ENCODE measurements around the gene SLC2A13. TPM values are rescaled to one million over a fixed set of nuclear protein-coding genes. Genes with fewer than 3 reads are reported as not detected.

The SLC2A13 gene
- 1 to 10 TPM; 2.4 to 3.6 (median 3.2) TPM for total RNA-seq

DNA sequence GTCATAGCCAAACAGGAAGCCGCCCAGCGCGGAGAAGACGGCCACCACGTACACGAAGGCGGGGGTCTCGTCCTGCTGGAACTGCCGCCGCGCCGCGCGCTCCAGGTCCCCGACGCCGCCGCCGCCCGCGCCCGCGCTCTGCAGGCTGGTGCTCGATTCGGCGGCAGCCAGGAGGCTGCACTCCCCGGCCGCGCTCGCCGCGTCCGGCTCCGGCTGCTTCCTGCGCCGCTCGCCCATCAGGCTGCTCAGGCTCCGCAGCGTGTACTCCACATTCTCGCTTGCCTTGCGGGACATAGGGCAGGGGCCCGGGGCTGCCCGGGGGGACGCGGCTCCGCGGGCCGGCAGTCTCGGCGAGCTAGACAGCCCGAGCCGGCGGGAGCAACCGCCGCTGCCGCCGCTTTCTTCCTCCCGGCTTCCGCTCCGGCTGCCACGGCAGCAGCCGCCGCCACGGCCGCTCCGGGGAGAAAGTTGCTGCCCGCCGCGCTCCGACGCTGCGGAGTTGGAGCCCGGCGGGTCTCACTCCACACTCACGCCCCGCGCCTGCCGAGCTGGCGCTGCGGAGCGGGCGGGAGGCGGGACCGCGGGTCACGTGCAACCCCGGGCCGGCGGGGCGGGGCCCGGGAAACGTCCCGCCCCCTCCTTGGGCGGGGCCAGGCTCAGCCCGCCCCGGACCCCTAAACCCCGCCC is at the start of gene SLC2A13:
SLC2A13 (minus strand) TSS at position 567 of the 687 bp plus-strand sequence; CDS start at position 294, 273 bp downstream.
- peak; percentile 86 to 90 for ATAC-seq
- no peaks in the 10 kb centered on the region for H3K9me3 Mint-ChIP-seq
- H3K4me3 Mint-ChIP-seq = peak within 1 kb of the TSS; percentile 82
- H3K27me3 Mint-ChIP-seq (ENCODE audit: low read depth) = no peaks in the 10 kb centered on the region
- no peaks in the 10 kb centered on the region for H3K36me3 Mint-ChIP-seq (ENCODE audit: insufficient read depth)
- peak; percentile 69 for DNase-seq
- H3K4me1 Mint-ChIP-seq (ENCODE audit: low read depth) = peaks cover 41% of the 10 kb centered on the region

DNA sequence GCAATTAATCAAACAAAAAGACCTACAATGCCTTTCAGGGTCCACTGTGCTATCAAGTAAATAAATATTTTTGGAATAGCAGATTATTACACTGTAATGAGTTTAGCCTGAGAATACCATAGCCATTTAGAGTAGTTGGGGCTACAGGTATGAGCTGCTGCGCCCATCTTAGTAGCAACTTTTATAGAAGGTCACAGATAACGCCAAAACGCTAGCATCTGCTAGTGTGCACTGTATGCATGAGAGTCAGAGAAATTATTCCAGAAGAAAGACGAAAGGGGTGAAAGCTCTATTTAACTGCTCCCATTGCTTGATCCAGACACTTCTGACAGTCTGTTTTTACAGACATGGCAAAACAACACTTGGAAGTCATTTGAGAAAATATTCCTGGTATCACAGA is 48.5 kb upstream of the SLC2A13 start:
- ATAC-seq = no peak
- H3K36me3 Mint-ChIP-seq (ENCODE audit: insufficient read depth) = no peaks in the 10 kb centered on the region
- H3K9me3 Mint-ChIP-seq = no peaks in the 10 kb centered on the region
- H3K27me3 Mint-ChIP-seq (ENCODE audit: low read depth) = peaks cover 7% of the 10 kb centered on the region
- no peak for DNase-seq
- H3K4me1 Mint-ChIP-seq (ENCODE audit: low read depth) = peaks cover 1% of the 10 kb centered on the region
- no peak overlapping the region for H3K4me3 Mint-ChIP-seq

DNA sequence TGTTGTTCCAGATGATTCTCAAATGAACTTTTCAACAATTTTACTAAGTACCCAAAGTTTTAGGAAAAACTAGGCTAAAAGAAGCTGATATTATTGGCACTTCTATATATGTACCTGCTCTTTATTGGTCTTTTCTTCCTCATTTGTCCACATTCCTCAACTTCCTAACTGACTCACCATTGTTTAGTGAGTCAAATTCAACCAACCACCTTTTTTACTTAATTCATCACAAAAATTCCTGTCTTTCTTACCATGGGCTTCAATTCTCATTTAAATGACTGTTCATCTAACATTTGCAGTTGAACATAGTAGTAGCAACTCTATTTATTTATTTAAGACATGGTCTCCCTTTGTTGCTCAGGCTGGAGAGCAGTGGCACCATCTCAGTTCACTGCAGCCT is 47.6 kb upstream of the SLC2A13 start:
- ATAC-seq (no peak), DNase-seq (no peak)
- Mint-ChIP-seq H3K36me3 (ENCODE audit: insufficient read depth) (no peaks in the 10 kb centered on the region), H3K4me3 (no peak overlapping the region), H3K27me3 (ENCODE audit: low read depth) (peaks cover 7% of the 10 kb centered on the region), H3K9me3 (no peaks in the 10 kb centered on the region), H3K4me1 (ENCODE audit: low read depth) (peaks cover 1% of the 10 kb centered on the region)

DNA sequence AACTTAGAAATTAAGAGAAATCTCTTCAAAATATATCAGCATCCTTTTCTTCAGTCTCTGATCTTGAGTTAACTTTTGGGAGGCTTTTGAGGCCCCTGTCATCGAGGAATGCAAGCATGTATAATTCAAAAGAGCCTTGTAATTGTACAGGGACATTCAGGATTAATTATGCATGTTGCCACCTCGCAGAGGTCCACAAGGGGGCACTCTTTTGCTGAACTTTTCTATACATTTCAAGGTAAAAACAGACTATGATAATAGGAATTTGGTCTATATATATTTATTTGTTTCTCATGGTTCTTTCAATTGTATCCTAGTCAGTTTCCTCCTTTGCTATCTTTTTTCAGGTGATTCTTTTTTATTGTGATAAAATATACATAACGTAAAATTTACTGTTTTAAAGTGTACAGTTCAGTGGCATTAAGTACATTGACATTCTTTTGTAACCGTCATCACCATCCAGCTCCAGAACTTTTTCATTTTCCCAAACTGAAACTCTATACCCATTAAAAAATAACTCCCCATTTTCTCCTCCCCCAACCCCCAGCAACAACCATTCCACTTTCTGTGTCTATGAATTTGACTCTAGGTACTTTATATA is 47.0 kb upstream of the SLC2A13 start:
- peak in 1 of 2 donors; percentile 57 for ATAC-seq
- Mint-ChIP-seq H3K9me3 (no peaks in the 10 kb centered on the region), H3K4me1 (ENCODE audit: low read depth) (peaks cover 1% of the 10 kb centered on the region), H3K36me3 (ENCODE audit: insufficient read depth) (no peaks in the 10 kb centered on the region), H3K27me3 (ENCODE audit: low read depth) (peaks cover 6% of the 10 kb centered on the region), H3K4me3 (no peak overlapping the region)
- DNase-seq = peak; percentile 22

DNA sequence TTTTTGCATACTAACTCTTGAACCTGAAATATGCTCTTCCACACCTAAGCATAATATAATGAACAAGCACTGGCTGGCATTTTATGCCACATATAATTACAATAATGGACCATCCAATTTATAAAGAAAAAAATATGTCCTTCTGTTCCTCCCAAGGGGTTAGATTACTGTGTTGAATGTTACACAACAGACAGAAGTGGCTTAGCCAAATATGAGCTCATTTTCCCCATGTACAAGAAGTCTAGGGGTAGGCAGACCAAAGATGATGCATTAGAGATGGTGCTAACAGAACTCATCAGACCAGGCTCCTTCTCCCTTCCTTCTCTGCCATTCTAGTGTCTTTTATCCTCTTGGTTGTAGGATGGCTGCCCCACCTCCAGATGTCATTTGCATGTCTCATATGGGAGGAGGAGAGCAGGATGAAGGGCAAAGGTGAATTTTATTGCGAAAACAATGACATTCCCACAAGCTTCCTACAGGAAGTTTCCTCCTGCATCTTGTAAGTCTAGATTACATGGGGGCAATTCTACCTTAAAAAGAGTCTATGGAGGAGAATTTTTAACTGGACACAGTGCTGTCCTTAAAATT is 43.9 kb upstream of the SLC2A13 start:
- H3K27me3 Mint-ChIP-seq (ENCODE audit: low read depth) = peaks cover 5% of the 10 kb centered on the region

DNA sequence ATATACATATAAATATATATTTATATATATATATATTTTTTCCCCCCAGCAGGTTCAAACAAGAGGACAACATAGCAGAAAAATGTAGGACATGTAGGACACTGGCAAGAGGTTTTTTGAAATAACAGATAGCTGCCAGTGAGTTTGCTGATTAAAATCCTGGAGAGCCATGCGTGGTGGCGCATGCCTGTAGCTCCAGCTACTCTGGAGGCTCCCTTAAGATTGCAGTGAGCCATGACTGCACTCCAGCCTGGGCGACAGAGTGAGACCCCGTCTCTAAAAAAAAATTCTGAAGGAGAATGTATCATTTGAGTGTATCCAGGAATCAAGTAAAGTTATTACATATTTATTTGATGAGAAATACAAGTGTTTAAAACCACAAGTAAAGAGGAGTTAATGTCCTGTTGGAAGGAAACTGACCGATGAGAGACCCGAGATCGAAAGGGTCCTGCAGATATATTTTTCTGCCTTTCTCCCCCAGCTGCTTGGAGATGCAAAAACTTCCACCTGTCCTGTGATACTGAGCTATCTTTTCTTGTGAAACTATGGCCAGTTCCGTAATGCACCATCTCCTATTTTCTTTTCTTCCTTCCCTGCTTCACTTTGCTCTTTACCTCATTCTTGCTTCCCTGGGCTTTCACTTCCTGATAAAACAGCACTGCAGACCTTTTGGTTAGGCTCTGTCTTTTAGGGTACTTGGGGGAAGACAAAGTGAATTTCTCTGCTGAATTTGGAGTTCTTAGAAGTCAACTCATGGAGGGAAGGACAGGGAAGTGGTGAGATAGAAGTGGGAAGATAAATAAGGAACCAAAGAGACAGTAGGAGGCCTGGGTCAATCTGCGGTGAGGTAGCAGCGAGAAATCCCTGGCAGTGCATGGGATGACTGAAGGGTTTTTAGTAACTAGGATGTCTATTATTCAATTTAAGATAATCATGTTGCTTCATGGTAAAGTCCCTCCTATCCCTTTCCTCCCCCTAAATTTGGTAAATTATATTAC is 41.2 kb upstream of the SLC2A13 start:
- Mint-ChIP-seq H3K36me3 (ENCODE audit: insufficient read depth) (no peaks in the 10 kb centered on the region), H3K27me3 (ENCODE audit: low read depth) (peaks cover 3% of the 10 kb centered on the region), H3K4me1 (ENCODE audit: low read depth) (no peaks in the 10 kb centered on the region), H3K9me3 (no peaks in the 10 kb centered on the region), H3K4me3 (no peak overlapping the region)
- DNase-seq (no peak), ATAC-seq (peak in 1 of 2 donors; percentile 21)

More for the DNA sequence above, 43.9 kb upstream of the SLC2A13 start:
- Mint-ChIP-seq H3K36me3 (ENCODE audit: insufficient read depth) (no peaks in the 10 kb centered on the region), H3K4me1 (ENCODE audit: low read depth) (peaks cover 1% of the 10 kb centered on the region), H3K4me3 (no peak overlapping the region), H3K9me3 (no peaks in the 10 kb centered on the region)
- DNase-seq (no peak), ATAC-seq (no peak)

DNA sequence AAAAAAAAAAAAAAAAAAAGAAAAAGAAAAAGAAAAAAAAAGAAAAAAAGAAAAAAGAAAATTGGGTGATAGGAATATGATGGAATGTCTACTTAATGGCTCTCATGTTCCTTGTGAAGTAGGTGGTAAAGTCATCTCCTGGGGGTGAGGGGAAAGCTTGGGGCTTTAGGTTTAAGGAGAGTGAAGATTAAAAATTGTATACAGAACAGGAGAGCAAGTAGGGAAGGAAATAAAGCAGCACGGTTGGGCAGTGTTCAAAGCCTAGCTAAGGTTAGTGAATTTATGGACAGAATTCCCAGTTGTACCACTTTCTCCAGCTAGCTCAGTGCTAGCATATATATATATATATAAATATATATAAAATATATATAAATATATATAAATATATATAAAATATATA is 40.0 kb upstream of the SLC2A13 start:
- peaks cover 7% of the 10 kb centered on the region for H3K27me3 Mint-ChIP-seq (ENCODE audit: low read depth)
- H3K4me3 Mint-ChIP-seq = no peak overlapping the region
- DNase-seq (no peak), ATAC-seq (no peak)
- no peaks in the 10 kb centered on the region for H3K9me3 Mint-ChIP-seq
- no peaks in the 10 kb centered on the region for H3K36me3 Mint-ChIP-seq (ENCODE audit: insufficient read depth)
- no peaks in the 10 kb centered on the region for H3K4me1 Mint-ChIP-seq (ENCODE audit: low read depth)

DNA sequence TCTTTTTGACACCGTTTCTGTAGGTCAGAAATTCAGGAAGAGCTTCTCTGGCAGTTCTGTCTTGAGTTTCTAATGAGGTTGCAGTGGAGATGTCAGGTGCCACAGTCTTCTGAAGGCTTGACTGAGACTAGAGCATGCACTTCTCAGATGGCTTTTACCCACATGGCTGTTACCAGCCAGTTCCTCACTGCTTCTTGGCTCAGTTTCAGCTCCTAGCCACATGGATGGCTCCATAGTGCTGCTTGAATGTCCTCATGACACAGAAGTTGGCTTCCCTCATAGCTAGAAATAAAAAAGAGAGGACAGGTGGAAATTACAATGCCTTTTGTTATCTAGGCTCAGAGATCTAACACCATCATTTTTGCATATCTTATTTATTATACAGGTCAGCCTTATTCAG is 38.1 kb upstream of the SLC2A13 start:
- ATAC-seq = no peak

DNA sequence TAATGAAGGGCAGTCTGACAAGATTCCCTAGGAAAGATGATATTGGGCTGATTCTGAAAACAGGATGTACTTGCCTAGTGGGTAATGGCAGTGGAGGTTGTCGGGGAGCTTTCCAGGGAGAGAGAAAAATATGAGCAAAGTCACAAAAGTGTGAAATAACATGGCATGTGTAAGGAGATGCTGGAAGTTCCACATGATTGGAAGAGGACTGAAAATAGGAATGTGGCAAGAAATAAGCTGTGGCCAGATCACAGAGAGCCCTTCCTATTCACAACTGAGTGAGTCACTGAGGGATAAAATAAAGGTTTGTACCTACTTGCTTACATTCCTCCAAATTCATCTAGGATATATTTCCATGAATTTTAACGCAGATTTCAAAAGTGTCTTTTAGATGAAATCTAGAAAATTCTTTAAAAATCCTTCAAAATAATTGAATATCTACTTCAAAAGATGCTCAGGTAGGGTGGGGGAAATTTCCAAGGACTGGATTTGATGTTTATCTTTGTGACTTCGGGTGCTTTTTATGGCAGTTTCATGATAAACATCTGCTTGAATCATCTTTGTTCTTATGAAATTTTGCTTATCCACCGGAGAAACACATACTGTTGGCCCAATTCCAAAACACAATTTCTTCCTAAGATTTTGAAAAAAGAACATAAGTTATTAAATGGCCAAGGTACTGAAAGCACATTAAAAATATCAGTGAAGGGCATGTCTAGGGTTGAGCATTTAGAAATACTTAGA is 36.3 kb upstream of the SLC2A13 start:
- H3K9me3 Mint-ChIP-seq = no peaks in the 10 kb centered on the region
- H3K4me1 Mint-ChIP-seq (ENCODE audit: low read depth) = peaks cover 9% of the 10 kb centered on the region
- no peaks in the 10 kb centered on the region for H3K36me3 Mint-ChIP-seq (ENCODE audit: insufficient read depth)
- no peak overlapping the region for H3K4me3 Mint-ChIP-seq
- no peak for ATAC-seq
- peaks cover 4% of the 10 kb centered on the region for H3K27me3 Mint-ChIP-seq (ENCODE audit: low read depth)
- DNase-seq = no peak

More for the DNA sequence above, 38.1 kb upstream of the SLC2A13 start:
- no peaks in the 10 kb centered on the region for H3K9me3 Mint-ChIP-seq
- no peaks in the 10 kb centered on the region for H3K4me1 Mint-ChIP-seq (ENCODE audit: low read depth)
- H3K4me3 Mint-ChIP-seq = no peak overlapping the region
- no peaks in the 10 kb centered on the region for H3K36me3 Mint-ChIP-seq (ENCODE audit: insufficient read depth)
- H3K27me3 Mint-ChIP-seq (ENCODE audit: low read depth) = peaks cover 4% of the 10 kb centered on the region
- no peak for DNase-seq

DNA sequence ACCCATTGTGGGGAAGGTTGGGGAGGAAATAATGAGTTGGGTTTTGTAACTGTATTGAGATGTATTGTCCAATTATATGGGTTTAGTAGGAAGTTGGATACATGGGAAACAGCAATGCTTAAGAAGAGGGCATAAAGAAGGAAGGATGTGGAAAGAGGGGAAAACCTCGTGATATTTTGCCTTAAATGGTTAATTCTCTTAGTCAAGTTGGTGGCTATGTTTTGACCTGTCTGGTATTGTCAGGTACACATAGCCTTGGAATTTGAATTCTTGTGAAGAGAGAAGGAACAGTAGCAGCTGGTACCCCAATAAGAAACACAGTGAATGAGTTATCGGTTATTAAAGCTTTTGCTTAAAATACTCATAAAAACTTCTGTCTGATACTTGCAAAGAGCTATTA is 32.6 kb upstream of the SLC2A13 start:
- Mint-ChIP-seq H3K9me3 (no peaks in the 10 kb centered on the region), H3K4me3 (no peak overlapping the region), H3K4me1 (ENCODE audit: low read depth) (peaks cover 12% of the 10 kb centered on the region), H3K27me3 (ENCODE audit: low read depth) (peaks cover 4% of the 10 kb centered on the region), H3K36me3 (ENCODE audit: insufficient read depth) (no peaks in the 10 kb centered on the region)
- DNase-seq (no peak), ATAC-seq (no peak)

DNA sequence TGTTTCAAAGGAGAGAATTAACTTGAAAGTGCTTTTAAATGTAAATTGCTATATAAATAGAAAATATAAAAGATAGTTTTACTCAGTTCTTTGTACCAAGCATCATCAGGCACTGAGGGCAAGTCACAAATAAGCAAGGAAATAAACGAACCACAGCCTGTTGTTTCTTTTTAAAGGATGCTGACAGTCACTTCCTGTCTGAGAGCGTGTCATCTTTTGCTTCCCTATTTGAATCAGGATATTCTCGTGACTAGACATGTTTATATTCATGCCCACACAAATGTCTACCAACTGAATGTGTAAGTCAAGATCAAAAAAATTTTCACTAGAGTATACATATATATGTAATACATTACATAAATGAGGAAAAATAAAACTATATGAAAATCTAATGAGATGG is 31.4 kb upstream of the SLC2A13 start:
- Mint-ChIP-seq H3K27me3 (ENCODE audit: low read depth) (peaks cover 4% of the 10 kb centered on the region), H3K9me3 (no peaks in the 10 kb centered on the region), H3K4me1 (ENCODE audit: low read depth) (peaks cover 12% of the 10 kb centered on the region), H3K4me3 (no peak overlapping the region), H3K36me3 (ENCODE audit: insufficient read depth) (no peaks in the 10 kb centered on the region)
- no peak for DNase-seq
- peak; percentile 79 to 89 for ATAC-seq

DNA sequence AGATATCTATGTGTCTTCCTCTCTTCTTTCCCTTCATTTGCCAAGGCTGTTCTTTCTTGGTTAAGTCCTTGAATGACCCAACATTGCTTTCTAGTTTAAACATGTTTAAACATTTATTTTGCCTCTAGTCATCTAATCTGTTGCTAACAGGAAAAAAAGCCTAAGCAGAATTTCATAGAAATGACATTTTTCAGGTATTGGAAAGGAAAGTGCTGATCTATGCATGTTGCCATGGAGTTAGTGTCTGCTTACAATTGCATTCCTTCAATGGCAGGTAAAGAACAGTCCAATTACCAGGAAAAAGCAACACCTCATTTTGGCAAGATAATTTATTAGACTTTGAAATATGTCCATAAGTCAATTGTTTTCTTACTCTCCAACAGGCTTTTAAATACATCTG is 21.5 kb upstream of the SLC2A13 start:
- no peaks in the 10 kb centered on the region for H3K36me3 Mint-ChIP-seq (ENCODE audit: insufficient read depth)
- H3K4me3 Mint-ChIP-seq = no peak overlapping the region
- no peaks in the 10 kb centered on the region for H3K27me3 Mint-ChIP-seq (ENCODE audit: low read depth)
- no peaks in the 10 kb centered on the region for H3K9me3 Mint-ChIP-seq
- no peaks in the 10 kb centered on the region for H3K4me1 Mint-ChIP-seq (ENCODE audit: low read depth)
- no peak for ATAC-seq
- DNase-seq = no peak

DNA sequence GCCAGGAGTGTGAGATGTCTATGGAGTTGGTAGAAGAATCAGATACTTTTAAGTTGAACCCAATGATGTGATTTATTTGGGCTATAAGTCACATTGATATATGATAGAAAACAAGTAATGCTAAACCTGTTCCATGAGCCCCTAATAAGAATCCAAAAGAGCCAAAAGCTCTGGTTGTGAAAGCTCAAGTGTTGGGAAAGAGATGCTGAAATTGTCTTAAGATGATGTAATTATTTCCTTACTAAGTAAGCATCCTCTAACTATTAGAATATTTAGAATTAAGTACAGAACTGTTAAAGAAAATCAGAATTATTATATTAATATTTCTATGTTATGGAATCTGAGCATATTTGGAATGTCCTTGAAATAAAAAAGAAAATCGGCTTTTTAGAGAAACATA is 17.6 kb upstream of the SLC2A13 start:
- DNase-seq (no peak), ATAC-seq (no peak)
- Mint-ChIP-seq H3K4me3 (no peak overlapping the region), H3K36me3 (ENCODE audit: insufficient read depth) (no peaks in the 10 kb centered on the region), H3K9me3 (no peaks in the 10 kb centered on the region), H3K4me1 (ENCODE audit: low read depth) (no peaks in the 10 kb centered on the region), H3K27me3 (ENCODE audit: low read depth) (no peaks in the 10 kb centered on the region)

All from activated T-cell treated with anti-CD3 and anti-CD28 coated beads, Interleukin-2, amount 50 U/mL, for 4 hours (primary cell).